Cerebellar nuclear complex (tissue), 1 donor: Measurements from ENCODE around the gene TM9SF4.
"Not testable (repeated sequence)": the region's sequence is repeated elsewhere in the genome, so short reads cannot be mapped to it uniquely, and the experiment has no call there.

Experiments used
- DNase-seq, 2 experiments: peaks; one replicate each; lab custom pipeline; 2025; lab: John Stamatoyannopoulos, UW

TM9SF4 gene

DNA sequence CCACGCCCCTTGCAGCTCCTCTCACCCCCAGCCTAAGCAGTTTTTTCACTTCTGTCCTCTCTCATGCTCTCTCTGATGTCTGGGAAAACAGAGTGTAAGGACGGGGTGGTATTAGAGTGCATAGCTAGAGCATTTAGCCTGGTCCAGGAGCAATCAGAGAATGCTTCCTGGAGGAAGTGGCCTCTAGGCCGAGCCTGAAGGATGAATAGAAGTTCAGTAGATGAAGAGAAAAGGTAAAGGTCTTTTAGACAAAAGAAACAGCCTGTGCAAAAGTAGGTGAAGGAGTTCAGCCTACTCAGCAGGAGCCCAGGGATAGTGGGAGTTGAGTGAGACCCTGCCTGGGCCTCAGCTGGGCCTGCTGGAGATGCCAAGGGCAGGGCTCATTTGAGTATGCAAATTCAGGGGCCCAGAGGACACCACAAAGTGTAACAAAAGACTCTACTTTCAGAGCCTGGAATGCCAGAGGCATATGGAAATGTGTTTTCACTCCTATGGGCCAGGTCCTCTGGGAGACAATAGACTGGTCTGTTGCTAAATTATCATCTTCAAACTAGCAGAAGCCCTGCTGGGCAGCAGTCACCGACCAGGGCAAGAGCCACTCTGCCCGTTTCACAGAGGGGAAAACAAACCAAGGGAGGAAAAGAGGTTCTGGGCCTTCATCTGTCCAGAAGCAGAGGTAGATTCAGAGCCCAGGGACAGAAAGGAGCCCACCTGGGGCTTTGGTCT lies 19.7 kb upstream of the TM9SF4 start:
- no peak for DNase-seq

DNA sequence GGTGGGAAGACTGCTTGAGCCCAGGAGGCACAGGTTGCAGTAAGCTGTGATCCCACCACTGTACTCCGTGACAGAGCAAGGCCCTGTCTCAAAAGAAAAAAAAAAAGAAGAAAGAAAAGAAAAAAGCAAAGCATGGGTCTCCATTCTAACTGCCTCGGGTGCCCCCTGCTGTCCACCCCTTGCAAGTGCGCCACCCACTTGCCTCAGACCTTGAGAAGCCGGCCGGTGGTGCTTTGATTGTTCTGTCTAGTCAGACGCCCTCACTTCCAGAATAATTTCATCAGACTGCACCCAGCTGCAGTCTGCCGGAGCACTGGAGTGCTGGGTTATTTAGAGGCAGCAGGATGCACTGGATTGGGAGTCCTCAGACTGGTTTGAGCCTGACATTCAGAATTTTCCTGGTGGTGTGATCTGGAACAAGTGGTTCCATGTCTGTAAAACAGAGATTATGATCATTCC lies 17.6 kb upstream of the TM9SF4 start:
- DNase-seq = no peak

DNA sequence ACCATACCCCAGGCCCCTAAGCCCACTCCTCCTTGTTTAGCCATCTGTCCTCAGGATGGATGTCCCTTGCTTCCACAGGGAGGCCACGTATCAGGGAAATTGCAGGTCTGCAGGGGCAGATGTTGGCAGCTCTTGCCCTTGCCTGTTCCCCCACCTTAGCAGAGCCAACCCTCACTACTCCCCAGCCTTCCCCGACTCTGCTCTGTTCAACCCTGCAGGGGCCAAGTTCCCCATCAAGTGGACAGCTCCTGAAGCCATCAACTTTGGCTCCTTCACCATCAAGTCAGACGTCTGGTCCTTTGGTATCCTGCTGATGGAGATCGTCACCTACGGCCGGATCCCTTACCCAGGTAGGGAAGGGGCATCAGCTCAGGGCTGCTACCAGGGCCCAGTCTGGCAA lies 10.7 kb upstream of the TM9SF4 start:
- no peak for DNase-seq

DNA sequence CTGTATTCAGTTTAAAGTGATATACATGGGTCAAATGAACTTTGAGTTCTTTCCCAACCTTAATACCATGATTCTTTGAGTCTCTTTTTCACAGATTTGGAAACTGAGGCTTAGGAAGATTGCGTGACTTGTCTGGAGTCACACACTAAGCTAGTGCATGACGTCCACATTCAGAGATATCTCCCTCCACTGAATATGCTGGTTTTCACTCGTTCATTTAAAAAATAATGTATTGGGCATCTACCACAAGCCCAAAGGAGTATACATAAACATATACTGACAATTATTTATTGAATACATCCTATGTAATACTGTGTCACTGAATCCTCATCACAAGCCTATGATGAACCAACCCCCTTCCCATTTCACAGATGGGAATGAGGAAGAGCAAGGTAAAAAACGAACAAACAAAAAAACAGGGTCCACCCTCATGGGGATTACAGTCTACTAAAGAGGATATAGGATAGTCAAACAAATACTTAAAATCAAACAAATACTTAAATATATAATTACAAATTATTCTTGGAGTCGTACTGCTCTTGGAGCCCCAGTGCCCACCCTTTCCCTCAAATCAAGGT lies 611 bp upstream of the TM9SF4 start:
- no peak for DNase-seq

DNA sequence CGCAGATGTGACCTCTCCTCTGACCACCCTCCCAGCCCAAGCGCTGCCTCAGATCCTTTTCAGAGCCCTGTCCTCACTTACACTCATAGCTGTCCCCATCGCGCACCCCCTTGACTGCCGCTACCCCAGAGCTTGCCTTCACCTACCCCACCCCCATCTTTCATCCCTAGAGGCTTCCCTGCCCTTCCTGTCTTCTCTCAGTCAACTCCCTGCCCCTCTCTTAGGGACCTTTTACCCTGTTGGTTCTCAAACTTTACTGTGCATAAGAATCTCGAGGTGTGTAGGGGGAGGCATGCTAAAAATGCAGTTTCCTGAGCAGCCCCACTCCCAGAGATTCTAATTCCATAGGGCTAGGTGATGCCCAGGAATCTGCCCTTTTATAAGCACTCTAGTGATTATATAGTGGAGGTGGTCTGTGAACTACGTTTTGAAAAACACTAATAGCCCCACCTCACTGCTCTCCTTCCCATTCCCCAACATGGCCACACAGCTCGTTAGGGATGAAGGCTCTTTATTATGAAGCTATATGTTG lies 725 bp downstream of the TM9SF4 start:
- no peak for DNase-seq

DNA sequence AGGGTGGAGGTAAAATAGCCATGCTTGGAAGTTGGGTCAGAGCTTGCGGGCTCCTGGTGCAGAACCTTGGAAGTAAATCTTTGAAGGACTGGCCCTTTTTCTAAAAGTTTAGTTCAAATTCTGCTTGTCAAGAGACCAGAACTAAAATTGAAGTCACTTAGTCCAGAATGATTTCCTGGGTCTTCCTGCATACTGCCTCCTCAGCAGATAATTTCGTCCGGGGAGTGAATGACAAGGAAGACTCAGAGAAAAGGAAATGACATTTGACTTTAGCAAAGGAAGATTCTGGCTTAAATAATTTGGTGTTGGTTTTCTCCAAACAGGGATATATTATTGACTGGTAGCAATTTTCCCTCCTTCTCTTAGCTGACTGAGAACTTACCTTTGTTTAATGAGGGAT lies 1.2 kb downstream of the TM9SF4 start:
- no peak for DNase-seq

DNA sequence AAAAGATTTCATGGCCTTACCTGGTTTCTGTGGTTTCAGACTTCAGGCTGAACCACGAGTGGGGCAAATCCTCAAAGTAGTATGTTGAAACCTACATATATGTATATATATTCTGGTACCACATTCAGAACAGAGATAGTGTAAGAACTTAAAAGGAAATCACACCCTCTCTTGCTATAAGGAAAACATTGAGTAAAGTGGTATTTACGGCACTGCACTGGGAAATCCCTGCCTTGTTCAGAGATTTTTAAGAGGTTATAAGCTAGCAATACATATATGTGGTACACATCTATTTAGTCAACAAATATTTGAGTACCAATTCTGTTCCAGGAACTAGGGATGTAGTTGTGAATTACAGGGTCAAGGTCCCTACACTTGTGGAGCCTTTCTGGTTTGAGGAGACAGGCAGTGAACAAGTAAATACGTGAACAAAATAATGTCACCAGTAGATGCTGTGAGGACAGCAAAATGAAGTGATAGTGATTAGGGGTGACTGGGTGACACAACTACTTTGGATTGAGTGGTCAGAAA lies 1.7 kb downstream of the TM9SF4 start:
- DNase-seq = no peak

DNA sequence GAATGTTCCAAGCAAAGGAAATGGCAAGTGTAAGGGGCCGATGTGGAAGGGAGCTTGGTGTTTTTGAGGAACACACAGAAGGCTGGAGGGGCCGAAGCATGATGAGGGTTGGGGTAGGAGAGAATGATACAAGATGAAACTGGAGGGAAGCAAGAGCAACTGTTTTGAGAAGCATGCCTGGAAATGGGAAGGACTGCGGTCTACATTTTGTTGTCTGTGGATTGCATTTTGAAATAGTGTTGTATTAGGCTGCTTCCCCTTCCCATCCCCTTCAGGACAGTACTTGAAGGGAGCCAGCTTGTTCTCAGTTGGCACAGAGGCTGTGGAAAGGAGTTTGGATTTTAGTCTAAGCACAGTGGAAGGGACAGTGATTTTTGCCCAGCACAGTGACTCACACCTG lies 2.2 kb downstream of the TM9SF4 start:
- no peak for DNase-seq

DNA sequence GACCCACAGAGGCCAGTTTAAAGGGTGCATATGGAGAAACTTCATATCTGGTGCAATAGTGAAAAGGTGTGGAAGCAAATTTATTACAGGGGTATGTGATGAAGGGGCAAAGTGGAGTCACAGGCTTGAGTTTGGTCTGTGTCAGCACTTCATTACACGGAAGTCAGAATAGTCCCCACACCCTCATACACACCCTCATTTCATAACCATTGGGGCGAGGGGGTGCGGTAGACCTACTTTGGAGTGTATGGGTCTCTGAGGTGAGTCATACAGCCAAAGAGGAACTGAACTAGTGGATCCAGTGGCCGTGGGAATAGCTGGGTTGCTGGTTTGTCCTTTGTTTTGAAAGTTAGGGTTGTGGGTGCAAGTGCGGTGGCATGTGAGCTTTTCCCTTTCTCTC lies 3.3 kb downstream of the TM9SF4 start:
- DNase-seq = no peak

DNA sequence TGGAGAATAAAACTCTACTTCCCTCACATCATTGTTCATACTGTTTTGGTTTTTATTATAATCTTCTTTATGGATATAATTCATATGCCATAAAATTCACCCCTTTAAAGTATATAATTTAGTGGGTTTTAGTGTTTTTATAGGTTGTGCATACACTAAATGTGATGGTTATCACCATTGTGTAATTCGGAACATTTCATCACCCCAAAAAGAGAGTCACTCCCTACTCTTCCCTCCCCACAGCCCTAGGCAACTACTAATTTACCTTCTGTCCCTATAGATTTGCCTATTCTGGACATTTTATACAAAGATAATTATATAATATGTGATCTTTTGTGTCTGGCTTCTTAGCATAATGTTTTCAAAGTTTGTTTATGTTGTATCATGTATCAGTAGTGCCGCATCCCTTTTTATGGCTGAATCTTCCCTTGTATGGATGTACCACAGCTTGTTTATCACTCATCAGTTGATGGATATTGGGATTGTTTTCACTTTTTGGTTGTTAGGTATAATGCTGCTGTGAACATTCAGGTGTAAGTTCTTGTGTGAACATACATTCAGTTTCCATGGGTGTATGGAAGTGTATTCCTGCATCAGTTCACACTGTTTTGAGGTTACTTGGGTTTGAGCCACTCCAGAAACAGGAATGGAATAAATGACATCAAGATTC lies 4.2 kb downstream of the TM9SF4 start:
- no peak for DNase-seq

DNA sequence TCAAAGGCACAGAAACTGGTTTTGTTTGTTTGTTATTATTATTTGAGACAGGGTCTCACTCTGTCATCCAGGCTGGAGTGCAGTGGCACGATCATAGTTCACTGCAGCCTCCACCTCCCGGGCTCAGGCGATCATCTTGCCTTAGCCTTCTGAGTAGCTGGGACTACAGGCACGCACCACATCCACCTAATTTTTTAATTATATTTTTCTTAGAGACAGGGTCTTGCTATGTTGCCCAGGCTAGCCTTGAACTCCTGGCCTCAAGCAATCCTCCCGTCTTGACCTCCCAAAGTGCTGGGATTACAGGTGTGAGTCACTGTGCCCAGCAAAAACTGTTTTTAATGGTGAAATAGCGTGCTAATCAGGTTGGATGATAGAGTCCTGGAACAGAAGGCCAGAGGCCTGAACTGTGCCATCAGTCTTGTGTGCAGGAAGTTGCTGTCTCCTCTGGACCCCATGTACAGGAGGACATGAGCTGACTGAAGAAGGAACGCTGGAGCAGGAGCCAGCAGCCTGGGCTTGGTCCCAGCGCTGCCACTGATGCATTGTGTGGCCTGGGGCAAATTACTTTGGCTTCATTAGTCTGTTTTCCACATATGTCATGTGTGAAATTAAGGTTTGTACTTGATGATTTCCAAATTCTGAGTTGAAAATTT lies 4.9 kb downstream of the TM9SF4 start:
- no peak for DNase-seq

DNA sequence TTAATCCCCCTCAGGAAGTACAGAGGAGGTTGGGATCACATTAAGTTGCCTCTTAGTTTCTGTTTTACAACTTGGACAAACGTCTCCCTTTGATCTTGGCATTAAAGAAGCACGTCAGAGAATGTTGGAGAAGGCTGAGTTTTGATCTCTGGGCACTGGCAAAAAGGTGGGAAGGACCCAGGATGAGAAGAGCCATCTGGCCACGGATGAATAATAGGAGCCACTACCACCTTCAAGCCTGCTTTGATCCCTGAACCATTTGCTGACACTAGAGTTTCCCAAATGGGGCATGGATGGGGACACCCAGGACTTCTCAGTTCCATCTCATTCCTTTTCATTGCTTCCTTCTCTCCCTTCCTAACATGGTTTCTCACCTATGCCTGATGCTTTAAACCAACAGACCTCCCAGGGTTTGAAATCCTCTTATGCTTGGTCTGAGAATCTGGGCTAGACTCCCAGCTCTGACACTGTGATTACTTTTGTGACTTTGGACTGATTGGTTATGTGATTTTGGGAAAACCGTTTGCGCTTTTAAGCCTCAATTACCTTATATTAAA lies 5.8 kb downstream of the TM9SF4 start:
- no peak for DNase-seq

DNA sequence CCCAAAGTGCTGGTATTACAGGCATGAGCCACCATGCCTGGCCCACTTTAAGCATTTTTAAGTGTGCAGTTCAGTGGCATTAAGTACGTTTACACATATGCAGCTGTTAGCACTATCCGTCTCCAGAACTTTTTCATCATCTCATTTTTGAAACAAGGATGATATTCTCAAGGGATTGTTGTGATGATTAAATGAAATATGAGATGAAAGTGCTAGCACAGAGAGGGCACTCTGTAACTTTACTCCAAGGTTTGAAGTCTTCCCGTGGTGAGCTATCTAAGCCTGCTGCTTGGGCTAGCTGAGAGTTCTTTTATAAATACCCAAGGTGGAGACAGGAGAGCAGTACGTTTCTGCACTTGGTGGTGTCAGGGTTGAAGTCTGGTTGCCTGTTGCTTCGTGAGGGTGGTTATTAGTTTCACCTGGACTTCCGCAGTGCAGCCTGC lies 6.6 kb downstream of the TM9SF4 start:
- no peak for DNase-seq

DNA sequence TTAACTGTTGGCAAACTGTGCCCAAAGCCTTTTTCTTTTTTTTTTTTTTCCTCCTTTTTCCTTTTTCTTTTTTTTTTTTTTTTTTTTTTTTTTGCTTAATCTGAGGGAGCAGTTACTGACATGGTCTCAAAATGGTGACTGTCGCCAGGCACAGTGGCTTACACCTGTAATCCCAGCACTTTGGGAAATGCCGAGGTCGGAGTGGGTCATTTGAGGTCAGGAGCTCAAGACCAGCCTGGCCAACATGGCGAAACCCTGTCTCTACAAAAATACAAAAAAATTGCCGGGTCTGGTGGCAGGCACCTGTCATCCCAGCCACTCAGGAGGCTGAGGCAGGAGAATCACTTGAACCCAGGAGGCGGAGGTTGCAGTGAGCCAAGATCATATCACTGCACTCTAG lies 7.3 kb downstream of the TM9SF4 start:
- DNase-seq = not testable (repeated sequence)

DNA sequence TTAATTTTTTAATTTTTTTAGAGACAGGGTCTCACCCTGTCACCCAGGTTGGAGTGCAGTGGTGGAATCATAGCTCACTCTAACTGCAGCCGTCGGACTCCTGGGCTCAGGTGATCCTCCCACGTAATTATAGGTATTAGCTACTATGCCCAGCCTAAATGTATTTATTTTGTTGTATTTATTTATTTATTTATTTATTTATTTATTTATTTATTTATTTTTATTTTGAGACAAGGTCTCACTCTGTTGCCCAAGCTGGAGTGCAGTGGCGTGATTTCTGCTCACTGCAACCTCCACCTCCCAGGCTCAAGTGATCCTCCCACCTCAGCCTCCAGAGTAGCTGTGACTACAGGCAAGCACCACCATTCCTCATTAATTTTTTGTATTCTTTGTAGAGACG lies 8.9 kb downstream of the TM9SF4 start:
- not testable (repeated sequence) for DNase-seq

DNA sequence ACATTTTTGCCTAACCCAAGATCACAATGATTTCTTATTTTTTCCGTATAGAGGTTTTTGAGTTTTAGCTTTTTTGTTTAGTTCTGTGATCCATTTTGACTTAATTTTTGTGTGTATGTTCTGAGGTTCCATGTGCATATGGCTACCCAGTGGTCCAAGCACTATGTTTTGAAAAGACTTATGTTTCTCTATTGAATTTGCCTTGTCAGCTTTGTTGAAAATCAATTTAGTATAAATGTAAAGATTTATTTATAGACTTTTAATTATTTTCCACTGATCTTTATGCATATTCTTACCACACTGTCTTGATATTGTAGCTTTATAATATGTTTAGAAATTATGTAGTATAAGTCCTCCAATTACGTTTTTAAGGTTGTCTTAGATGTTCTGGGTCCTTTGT lies 10.2 kb downstream of the TM9SF4 start:
- no peak for DNase-seq

DNA sequence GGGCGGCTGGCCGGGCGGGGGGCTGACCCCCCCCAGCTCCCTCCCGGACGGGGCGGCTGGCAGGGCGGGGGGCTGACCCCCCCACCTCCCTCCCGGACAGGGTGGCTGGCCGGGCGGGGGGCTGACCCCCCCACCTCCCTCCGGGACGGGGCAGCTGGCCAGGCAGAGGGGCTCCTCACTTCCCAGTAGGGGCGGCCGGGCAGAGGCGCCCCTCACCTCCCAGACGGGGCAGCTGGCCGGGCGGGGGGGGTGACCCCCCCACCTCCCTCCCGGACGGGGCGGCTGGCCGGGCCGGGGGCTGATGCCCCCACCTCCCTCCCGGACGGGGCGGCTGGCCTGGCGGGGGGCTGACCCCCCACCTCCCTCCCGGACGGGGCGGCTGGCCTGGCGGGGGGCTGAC lies 12.4 kb downstream of the TM9SF4 start:
- not testable (repeated sequence) for DNase-seq

DNA sequence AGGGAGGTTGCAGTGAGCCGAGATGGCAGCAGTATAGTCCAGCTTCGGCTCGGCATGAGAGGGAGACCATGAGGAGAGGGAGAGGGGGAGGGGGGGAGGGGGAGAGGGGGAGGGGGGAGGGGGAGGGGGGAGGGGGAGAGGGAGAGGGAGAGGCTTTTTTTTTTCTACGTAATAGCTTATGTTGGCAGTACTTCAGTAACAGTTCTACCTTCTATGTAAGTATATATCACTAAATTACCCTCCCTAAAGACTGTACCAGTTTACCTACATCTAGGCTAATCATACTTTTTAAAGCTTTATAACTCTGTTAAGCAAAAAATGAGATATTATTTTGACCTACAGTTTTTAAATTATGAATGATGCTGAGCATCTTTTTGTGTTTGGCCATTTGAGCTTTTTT lies 13.6 kb downstream of the TM9SF4 start:
- DNase-seq = no peak

DNA sequence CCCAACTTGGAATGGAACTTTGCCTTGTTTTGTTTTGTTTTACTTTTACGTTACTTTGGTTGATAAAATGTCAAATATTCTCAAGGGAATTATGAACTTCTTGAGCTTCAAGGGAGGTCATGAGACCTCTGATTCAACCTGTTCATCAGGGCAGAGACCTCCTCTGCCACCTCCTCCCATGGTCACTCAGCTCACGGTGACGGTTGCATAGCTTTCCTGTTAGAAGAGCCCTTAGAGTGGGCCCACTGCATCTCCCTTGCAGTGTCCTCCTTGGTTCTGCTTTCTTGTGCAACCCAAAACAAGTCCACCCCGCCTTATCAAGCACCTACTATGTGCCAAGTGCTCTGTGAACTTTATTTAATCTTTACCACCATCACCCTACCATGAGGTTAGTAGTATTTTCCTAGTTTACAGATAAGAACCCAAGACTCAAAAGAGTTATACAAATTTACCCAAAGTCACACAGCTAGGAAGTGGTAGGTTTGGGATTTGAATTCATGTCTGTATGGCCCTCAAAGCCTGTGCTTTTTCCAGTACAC lies 15.5 kb downstream of the TM9SF4 start:
- no peak for DNase-seq

DNA sequence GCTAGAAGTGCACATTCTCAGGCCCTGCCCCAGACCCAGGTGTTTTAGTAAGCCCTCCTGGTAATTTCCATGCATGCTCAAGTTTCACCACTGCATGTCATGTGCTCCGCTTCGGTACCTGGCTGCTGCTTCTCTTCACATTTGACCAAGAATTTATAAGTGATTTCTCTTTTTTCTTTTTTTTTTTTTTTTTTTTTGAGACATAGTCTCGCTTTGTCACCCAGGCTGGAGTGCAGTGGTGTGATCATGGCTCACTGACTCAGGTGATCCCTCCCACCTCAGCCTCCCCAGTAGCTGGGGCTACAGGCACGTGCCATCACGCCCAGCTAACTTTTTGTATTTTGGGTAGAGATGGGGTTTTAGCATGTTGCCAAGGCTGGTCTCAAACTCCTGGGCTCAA lies 16.0 kb downstream of the TM9SF4 start:
- DNase-seq = no peak

DNA sequence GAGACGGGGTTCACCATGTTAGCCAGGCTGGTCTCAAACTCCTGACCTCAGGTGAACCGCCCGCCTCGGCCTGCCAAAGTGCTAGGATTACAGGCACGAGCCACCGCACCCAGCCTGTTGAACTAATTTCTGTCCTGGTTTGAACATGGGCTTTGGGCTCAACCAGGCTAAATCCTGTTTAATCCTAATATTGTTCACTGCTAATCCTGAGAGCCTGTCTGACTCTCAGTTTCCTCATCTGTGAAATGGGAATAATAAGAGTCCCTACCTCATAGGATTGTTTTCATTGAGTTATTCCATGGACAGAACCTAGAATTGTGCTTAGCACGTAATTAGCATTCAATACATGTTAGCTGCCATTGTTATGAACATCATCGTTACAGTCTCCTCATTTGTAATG lies 17.4 kb downstream of the TM9SF4 start:
- DNase-seq = no peak

DNA sequence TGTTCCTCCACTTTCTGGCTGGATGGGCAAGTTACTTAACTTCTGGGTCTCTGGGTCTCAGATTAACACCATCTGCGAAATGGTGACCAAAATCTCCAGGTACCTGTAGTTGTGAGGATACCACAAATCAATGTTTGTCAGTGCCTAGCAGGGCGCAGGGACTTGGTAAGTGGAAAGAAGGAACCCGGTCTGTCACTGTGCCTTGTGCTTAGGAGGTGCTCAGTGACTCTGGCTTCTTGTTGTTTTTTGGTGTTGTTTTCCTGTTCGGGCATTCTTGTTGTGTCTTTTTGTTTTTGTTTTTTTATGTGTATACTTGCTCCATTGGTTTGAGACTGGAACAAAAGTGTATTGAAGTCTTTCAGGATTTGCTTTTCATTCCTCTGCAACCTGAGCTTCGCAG lies 17.8 kb downstream of the TM9SF4 start:
- DNase-seq = no peak
